H1 (cell line): Measurements from ENCODE around the gene ZNF527. TPM values are rescaled to one million over a fixed set of nuclear protein-coding genes. Genes with fewer than 3 reads are reported as not detected.

Experiments
- CTCF ChIA-PET: fragments of 300-600 bp; sonication (Branson Sonifier 250); formaldehyde crosslinking; loops from one replicate; lab custom pipeline; 2021; ENCODE audit not compliant: partially characterized antibody; lab: Charles Lee
- POLR2A ChIA-PET: fragments of 300-600 bp; sonication (Branson Sonifier 250); formaldehyde crosslinking; loops from one replicate; lab custom pipeline; 2021; ENCODE audit warnings: inconsistent platforms; ENCODE audit not compliant: partially characterized antibody; lab: Charles Lee
- DNase-seq, 2 experiments: peaks; one replicate each; pipeline versions ENCODE4 v3.0.0 to v3.0.0-alpha.2; 2010 to 2022; ENCODE audit warnings: low spot score in 2 of 2, low read depth in 1 of 2, mixed read lengths in 1 of 2
- FAIRE-seq: peaks from 2 replicates; lab custom pipeline; 2011; peaks lifted over from hg19 to GRCh38; lab: Jason Lieb, UNC
- H2AFZ ChIP-seq: 2 replicates; pipeline ENCODE4 v1.8.1; 2012; ENCODE audit warnings: low read length, inconsistent platforms
- H2AK5ac ChIP-seq: 2 replicates; pipeline ENCODE4 v1.6.1; 2013; ENCODE audit warnings: low read depth, low read length
- H2BK120ac ChIP-seq: replicated peaks from 2 replicates; pipeline ENCODE3; 2013; ENCODE audit warnings: low read depth, low read length, inconsistent platforms
- H2BK12ac ChIP-seq: 2 replicates; pipeline ENCODE4 v1.6.1; 2013; ENCODE audit warnings: low read depth, low read length
- H2BK15ac ChIP-seq: 2 replicates; pipeline ENCODE4 v1.6.1; 2013; ENCODE audit warnings: low read length
- H2BK20ac ChIP-seq: 2 replicates; pipeline ENCODE4 v1.6.1; 2013; ENCODE audit warnings: low read length
- H2BK5ac ChIP-seq: 2 replicates; pipeline ENCODE4 v1.6.1; 2013; ENCODE audit warnings: low read depth, low read length
- H3K14ac ChIP-seq: 2 replicates; pipeline ENCODE4 v1.6.1; 2013; ENCODE audit warnings: inconsistent platforms; ENCODE audit not compliant: insufficient read length
- H3K18ac ChIP-seq: 2 replicates; pipeline ENCODE4 v1.6.1; 2013; ENCODE audit warnings: low read length; ENCODE audit errors: extremely low read depth
- H3K23ac ChIP-seq: 2 replicates; pipeline ENCODE4 v1.6.1; 2013; ENCODE audit warnings: inconsistent platforms; ENCODE audit not compliant: insufficient read length
- H3K23me2 ChIP-seq: 2 replicates; pipeline ENCODE4 v1.6.1; 2013; ENCODE audit warnings: low read depth, low read length
- H3K27ac ChIP-seq: 2 replicates; pipeline ENCODE4 v1.6.1; 2011; ENCODE audit warnings: low read depth, low read length, inconsistent platforms
- H3K27me3 ChIP-seq, 4 experiments: replicated peaks in 1 of 4; 1 replicate in 1 of 4; 2 replicates in 3 of 4; pipeline versions ENCODE4 v1.6.1 to v1.8.1; 2011 to 2013; ENCODE audit warnings: low read length in 3 of 4, mild to moderate bottlenecking in 3 of 4, inconsistent platforms in 2 of 4, mixed read lengths in 2 of 4, moderate library complexity in 1 of 4; ENCODE audit not compliant: control insufficient read depth in 3 of 4, insufficient read depth in 3 of 4; ENCODE audit errors: extremely low read depth in 1 of 4
- H3K36me3 ChIP-seq, 4 experiments: 2 replicates each; pipeline versions ENCODE4 v1.6.1 to v1.8.1; 2011 to 2013; ENCODE audit warnings: mild to moderate bottlenecking in 4 of 4, low read length in 3 of 4, moderate library complexity in 2 of 4, control low read depth in 1 of 4, inconsistent platforms in 1 of 4; ENCODE audit not compliant: insufficient read depth in 4 of 4, control insufficient read depth in 2 of 4
- H3K4ac ChIP-seq: replicated peaks from 2 replicates; pipeline ENCODE3; 2013; ENCODE audit warnings: low read length, low read depth, mixed read lengths, inconsistent platforms; ENCODE audit not compliant: insufficient read length
- H3K4me1 ChIP-seq, 4 experiments: replicated peaks in 1 of 4; 1 replicate in 1 of 4; 2 replicates in 3 of 4; pipeline versions ENCODE4 v1.6.1 to v1.8.1; 2011 to 2013; ENCODE audit warnings: low read length in 3 of 4, inconsistent platforms in 2 of 4, mixed read lengths in 1 of 4; ENCODE audit not compliant: insufficient read depth in 4 of 4, control insufficient read depth in 3 of 4
- H3K4me2 ChIP-seq, 2 experiments: 2 replicates each; pipeline versions ENCODE4 v1.6.1 to v1.8.1; 2011 to 2013; ENCODE audit warnings: low read depth in 2 of 2, low read length in 2 of 2, control low read depth in 1 of 2, inconsistent platforms in 1 of 2, mild to moderate bottlenecking in 1 of 2; ENCODE audit not compliant: insufficient read depth in 1 of 2
- H3K4me3 ChIP-seq, 4 experiments: fragments of 200-600, 300-600 bp in 1 of 4; sonication (generic), shearing (Covaris generic), sonication (Bioruptor Twin) in 1 of 4; 2 replicates each; pipeline versions ENCODE4 v1.5.1 to v1.8.1; 2011 to 2016; ENCODE audit warnings: low read length in 4 of 4, low read depth in 3 of 4, control low read depth in 2 of 4, inconsistent platforms in 2 of 4, mild to moderate bottlenecking in 2 of 4, mixed read lengths in 1 of 4, moderate library complexity in 1 of 4; ENCODE audit not compliant: insufficient read depth in 2 of 4; ENCODE audit errors: extremely low read depth in 1 of 4
- H3K56ac ChIP-seq: replicated peaks from 2 replicates; pipeline ENCODE3; 2013; ENCODE audit warnings: low read depth, mild to moderate bottlenecking, mixed read lengths, low read length, inconsistent platforms; ENCODE audit not compliant: insufficient read length
- H3K79me1 ChIP-seq: 2 replicates; pipeline ENCODE4 v1.6.1; 2013; ENCODE audit warnings: low read depth, low read length, control low read depth
- H3K79me2 ChIP-seq, 2 experiments: 2 replicates each; pipeline versions ENCODE4 v1.6.1 to v1.8.1; 2012 to 2013; ENCODE audit warnings: low read length in 2 of 2, mild to moderate bottlenecking in 2 of 2, inconsistent platforms in 1 of 2; ENCODE audit not compliant: insufficient read depth in 2 of 2, control insufficient read depth in 1 of 2
- H3K9ac ChIP-seq, 4 experiments: replicated peaks in 1 of 4; 1 replicate in 1 of 4; 2 replicates in 3 of 4; pipeline versions ENCODE4 v1.6.1 to v1.8.1; 2011 to 2013; ENCODE audit warnings: low read depth in 3 of 4, low read length in 3 of 4, control low read depth in 2 of 4, mild to moderate bottlenecking in 2 of 4, moderate library complexity in 2 of 4, inconsistent platforms in 1 of 4; ENCODE audit errors: extremely low read depth in 1 of 4
- H3K9me3 ChIP-seq, 2 experiments: 2 replicates each; pipeline versions ENCODE4 v1.6.1 to v1.8.1; 2012 to 2013; ENCODE audit warnings: mild to moderate bottlenecking in 2 of 2, moderate library complexity in 2 of 2, control low read depth in 1 of 2, inconsistent platforms in 1 of 2, low read depth in 1 of 2, low read length in 1 of 2, mixed read lengths in 1 of 2; ENCODE audit not compliant: insufficient read depth in 2 of 2
- H4K20me1 ChIP-seq, 2 experiments: replicated peaks in 1 of 2; 2 replicates each; pipeline versions ENCODE3 to v1.8.1; 2011 to 2013; ENCODE audit warnings: inconsistent platforms in 2 of 2, low read length in 2 of 2, mild to moderate bottlenecking in 1 of 2; ENCODE audit not compliant: insufficient read depth in 2 of 2, control insufficient read depth in 1 of 2
- H4K5ac ChIP-seq: 2 replicates; pipeline ENCODE4 v1.6.1; 2013; ENCODE audit warnings: low read length, low read depth, mixed read lengths, inconsistent platforms; ENCODE audit not compliant: insufficient read length
- H4K8ac ChIP-seq: 2 replicates; pipeline ENCODE4 v1.8.0; 2013; ENCODE audit warnings: mild to moderate bottlenecking, moderate library complexity, low read length, inconsistent platforms; ENCODE audit not compliant: insufficient read depth; ENCODE audit errors: extremely low read depth
- H4K91ac ChIP-seq: replicated peaks from 2 replicates; pipeline ENCODE3; 2013; ENCODE audit warnings: low read length, mixed read lengths, inconsistent platforms; ENCODE audit not compliant: insufficient read length
- CBX8 ChIP-seq: fragments of 300-800, 300-1000 bp; sonication (generic); IDR thresholded peaks from 2 replicates; pipeline ENCODE4 v1.7.1; 2016; ENCODE audit warnings: low read depth, low read length, borderline replicate concordance
- EP300 ChIP-seq, 2 experiments: IDR thresholded peaks; 1 replicate in 1 of 2; 2 replicates in 1 of 2; pipeline ENCODE4 v1.6.1; 2011 to 2012; ENCODE audit warnings: low read depth in 2 of 2, low read length in 2 of 2, mild to moderate bottlenecking in 2 of 2, borderline replicate concordance in 1 of 2, inconsistent platforms in 1 of 2, moderate library complexity in 1 of 2
- MAFK ChIP-seq: IDR thresholded peaks from 2 replicates; pipeline ENCODE4 v1.6.1; 2012; ENCODE audit warnings: low read depth, mild to moderate bottlenecking, improper control_type of control experiment, low read length
- NANOG ChIP-seq: IDR thresholded peaks from 2 replicates; pipeline ENCODE4 v1.6.1; 2011; ENCODE audit warnings: low read length, low read depth, mild to moderate bottlenecking, inconsistent platforms; ENCODE audit not compliant: insufficient read depth, poor library complexity, severe bottlenecking
- NRF1 ChIP-seq: IDR thresholded peaks from 2 replicates; pipeline ENCODE4 v1.6.1; 2011; ENCODE audit warnings: mild to moderate bottlenecking, low read depth, low read length, improper control_type of control experiment
- PHF8 ChIP-seq: fragments of 200-600 bp; sonication (generic); conservative IDR thresholded peaks from 2 replicates; pipeline ENCODE4 v1.7.1; 2012; ENCODE audit warnings: low read depth, mild to moderate bottlenecking, inconsistent platforms, low read length, moderate library complexity
- POLR2A ChIP-seq, 2 experiments: IDR thresholded peaks; 1 replicate in 1 of 2; 2 replicates in 1 of 2; pipeline ENCODE4 v1.6.1; 2011; ENCODE audit warnings: low read depth in 2 of 2, low read length in 2 of 2, mild to moderate bottlenecking in 2 of 2; ENCODE audit errors: control extremely low read depth in 1 of 2
- POU5F1 ChIP-seq: IDR thresholded peaks from 2 replicates; pipeline ENCODE4 v1.6.1; 2011; ENCODE audit warnings: low read depth, mild to moderate bottlenecking, low read length, moderate library complexity
- RNF2 ChIP-seq: fragments of 200-900, 300-1000 bp; sonication (generic); IDR thresholded peaks from 2 replicates; pipeline ENCODE4 v1.7.1; 2016; ENCODE audit warnings: borderline replicate concordance, low read depth, mild to moderate bottlenecking, antibody characterized with exemption, low read length; ENCODE audit not compliant: poor library complexity, severe bottlenecking; ENCODE audit errors: missing control alignments
- RXRA ChIP-seq: IDR thresholded peaks from 2 replicates; pipeline ENCODE4 v1.6.1; 2011; ENCODE audit warnings: low read depth, mild to moderate bottlenecking, low read length, moderate library complexity; ENCODE audit not compliant: insufficient read depth
- TEAD4 ChIP-seq: IDR thresholded peaks from 2 replicates; pipeline ENCODE4 v1.6.1; 2012; ENCODE audit warnings: low read depth, low read length, inconsistent platforms, mixed read lengths
- WGBS, 2 experiments: shearing (Covaris generic) in 1 of 2; methylation state at CpG; one replicate each; pipeline versions ENCODE4 v1.1.6 to v1.1.7; 2013 to 2015; ENCODE audit warnings: low lambda C conversion rate in 2 of 2, mixed read lengths in 2 of 2, inconsistent platforms in 1 of 2, low coverage in 1 of 2, missing lambda C conversion rate in 1 of 2; ENCODE audit not compliant: insufficient replicate concordance in 2 of 2, insufficient coverage in 1 of 2, insufficient read length in 1 of 2; ENCODE audit errors: extremely low coverage in 1 of 2, missing lambda C conversion rate in 1 of 2; 5-methylcytosine and 5-hydroxymethylcytosine counted together
- polyA plus RNA-seq, 7 experiments: library from polyadenylated mRNA; depleted of rRNA in 3 of 7; stranded (reverse) in 5 of 7; unstranded in 2 of 7; fragments of >200 nt in 5 of 7; fragments of 200-250 nt in 2 of 7; gene quantifications; 1 replicate in 5 of 7; 2 replicates in 1 of 7; 4 replicates in 1 of 7; pipeline versions ENCODE4 v1.2.1 to v1.2.3, GENCODE V29; 2011 to 2013; ENCODE audit warnings: missing spikeins in 2 of 7, mixed read lengths in 2 of 7
- total RNA-seq: library from RNA; stranded (reverse); fragmentation: NEBNext Ultra II Directional; extraction: Animal tissue kit (Norgen Biotek cat#: 25700); gene quantifications from 2 replicates; pipeline ENCODE4 v1.2.1, GENCODE V29; 2021
- TF ChIP-seq, protein P1 (sequence below): IDR thresholded peaks from 2 replicates; pipeline ENCODE4 v1.6.1; 2012; ENCODE audit warnings: low read length, inconsistent platforms

The ZNF527 gene
- total and polyA plus RNA-seq, 2 of the 8 experiments (the other 6 are each of a cell fraction or from before 2014, with no cell fraction given): 2.1 to 4.5 TPM

DNA sequence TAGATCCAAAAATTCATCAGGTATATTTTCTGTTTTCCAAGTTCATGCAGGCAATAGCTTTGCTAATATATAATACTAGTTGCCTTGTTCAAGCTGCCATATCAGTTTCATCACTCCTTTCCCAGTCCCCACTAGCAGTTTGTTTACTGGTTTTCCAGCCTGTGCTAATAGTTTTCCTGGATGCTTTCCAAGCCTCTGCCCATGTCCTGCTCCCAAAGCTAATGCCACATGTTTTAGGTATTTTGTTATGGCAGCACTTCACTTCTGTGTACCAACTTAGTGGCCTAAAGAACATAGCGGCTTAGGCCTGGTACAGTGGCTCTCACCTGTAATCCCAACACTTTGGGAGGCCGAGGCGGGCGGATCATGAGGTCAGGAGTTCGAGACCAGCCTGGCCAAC, 28.1 kb upstream of the ZNF527 start:
- Histone ChIP-seq H3K4me1 (no peaks in the 10 kb centered on the region), H3K14ac (no peak overlapping the region), H3K18ac (no peak overlapping the region), H2BK15ac (no peak overlapping the region), H3K36me3 (peaks cover 0 to 17% (median 4%) of the 10 kb centered on the region in 4 experiments; a peak in 7 of 8 replicates), H2BK5ac (no peak overlapping the region), H3K4me3 (no peak overlapping the region), H3K56ac (no peak overlapping the region), H2BK20ac (no peak overlapping the region), H2BK12ac (no peak overlapping the region), H3K23ac (no peak overlapping the region), H3K79me2 (peaks cover 0 to 9% of the 10 kb centered on the region in 2 experiments; a peak in 2 of 4 replicates), H3K27me3 (no peaks in the 10 kb centered on the region), H3K9me3 (no peaks in the 10 kb centered on the region), H4K20me1 (peaks cover 0 to 4% of the 10 kb centered on the region in 2 experiments), H4K5ac (no peak overlapping the region), H3K4me2 (no peak overlapping the region), H3K4ac (no peak overlapping the region), H3K9ac (no peak overlapping the region), H3K27ac (no peak overlapping the region), H4K91ac (no peak overlapping the region), H4K8ac (no peak overlapping the region), H3K23me2 (no peaks in the 10 kb centered on the region), H2AFZ (no peak overlapping the region), H2BK120ac (no peak overlapping the region), H2AK5ac (no peak overlapping the region), H3K79me1 (peaks cover 2% of the 10 kb centered on the region)
- POLR2A ChIA-PET: interaction anchor here (0.5 to 1.3 kb wide), 3 partner anchors 9 to 159 kb away, joined by 3 to 5 read pairs (median 4); a partner anchor contains a TSS
- WGBS, 2 experiments: 94% methylated on average over 5 of the region's 5 CpGs; no CpG with 5 or more reads in 1 of the 2 experiments
- DNase-seq (no peak), FAIRE-seq (no peak)
- CTCF ChIA-PET: interaction anchor here (0.6 kb wide), 1 partner anchor 597 kb away, joined by 3 read pairs; no protein-coding TSS in a partner anchor
- TF ChIP-seq RNF2 (no peak), POU5F1 (no peak), RXRA (no peak), EP300 (IDR thresholded peaks at IDR 0.05; ENCODE audit: borderline replicate concordance in 1 of 2, low read depth in 2 of 2, low read length in 2 of 2) (no peak), NRF1 (no peak), POLR2A (IDR thresholded peaks at IDR 0.05; ENCODE audit: control extremely low read depth in 1 of 2, low read depth in 2 of 2, low read length in 2 of 2) (no peak), CBX8 (no peak), TEAD4 (no peak), MAFK (no peak), NANOG (no peak), PHF8 (no peak)
- TF ChIP-seq, protein P1, sequence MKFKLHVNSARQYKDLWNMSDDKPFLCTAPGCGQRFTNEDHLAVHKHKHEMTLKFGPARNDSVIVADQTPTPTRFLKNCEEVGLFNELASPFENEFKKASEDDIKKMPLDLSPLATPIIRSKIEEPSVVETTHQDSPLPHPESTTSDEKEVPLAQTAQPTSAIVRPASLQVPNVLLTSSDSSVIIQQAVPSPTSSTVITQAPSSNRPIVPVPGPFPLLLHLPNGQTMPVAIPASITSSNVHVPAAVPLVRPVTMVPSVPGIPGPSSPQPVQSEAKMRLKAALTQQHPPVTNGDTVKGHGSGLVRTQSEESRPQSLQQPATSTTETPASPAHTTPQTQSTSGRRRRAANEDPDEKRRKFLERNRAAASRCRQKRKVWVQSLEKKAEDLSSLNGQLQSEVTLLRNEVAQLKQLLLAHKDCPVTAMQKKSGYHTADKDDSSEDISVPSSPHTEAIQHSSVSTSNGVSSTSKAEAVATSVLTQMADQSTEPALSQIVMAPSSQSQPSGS: no peak
